Measurements from ENCODE around the gene MEIS1. TPM values are rescaled to one million over a fixed set of nuclear protein-coding genes. Genes with fewer than 3 reads are reported as not detected.

MEIS1 gene
- 10 to 100 TPM in 3 of 4 donors, 1 to 10 TPM in 1; 7.6 to 17.4 (median 12.0) TPM for total RNA-seq

DNA sequence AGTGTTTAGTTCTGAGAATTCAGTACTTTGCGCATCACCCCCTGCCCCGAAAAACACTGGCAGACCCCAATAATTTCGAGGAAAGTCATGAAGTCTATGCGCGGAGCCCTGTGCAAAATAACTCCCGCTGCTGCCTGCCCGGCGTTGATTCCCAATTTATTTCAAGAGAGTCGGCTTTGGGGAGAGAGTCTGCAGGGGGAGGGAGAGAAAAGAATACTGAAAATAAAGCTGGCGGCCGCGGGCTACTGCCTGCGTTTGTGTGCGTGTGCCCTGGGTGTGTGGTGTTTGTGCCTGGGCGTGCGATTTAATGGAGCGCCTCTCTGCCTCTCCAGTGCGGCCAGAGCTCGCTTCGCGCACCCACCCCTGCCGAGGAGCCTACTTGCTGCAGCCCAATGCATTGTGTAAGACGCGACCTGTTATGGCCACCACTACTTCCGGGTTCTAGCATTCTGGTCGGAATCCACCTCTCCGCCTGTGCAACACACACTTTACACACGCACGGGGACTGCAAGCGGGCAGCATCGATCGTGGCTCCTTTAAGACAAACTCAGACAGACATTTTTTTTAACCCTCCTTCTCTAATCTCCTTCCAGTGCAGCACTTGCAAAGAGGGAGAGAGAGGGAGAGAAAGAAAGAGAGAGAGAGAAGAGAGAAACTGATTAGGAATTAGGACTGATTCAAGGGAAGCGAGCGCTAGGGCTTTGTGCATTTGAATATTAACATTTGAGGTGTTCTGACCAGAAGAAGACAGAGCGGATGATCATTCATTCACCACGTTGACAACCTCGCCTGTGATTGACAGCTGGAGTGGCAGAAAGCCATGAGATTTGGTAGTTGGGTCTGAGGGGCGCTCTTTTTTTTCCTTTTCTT is at the start of gene MEIS1:
MEIS1 (plus strand) TSS at position 447 of the 870 bp plus-strand sequence. CDS start 732 bp downstream, outside the sequence.
- TF ChIP-seq, protein P1, sequence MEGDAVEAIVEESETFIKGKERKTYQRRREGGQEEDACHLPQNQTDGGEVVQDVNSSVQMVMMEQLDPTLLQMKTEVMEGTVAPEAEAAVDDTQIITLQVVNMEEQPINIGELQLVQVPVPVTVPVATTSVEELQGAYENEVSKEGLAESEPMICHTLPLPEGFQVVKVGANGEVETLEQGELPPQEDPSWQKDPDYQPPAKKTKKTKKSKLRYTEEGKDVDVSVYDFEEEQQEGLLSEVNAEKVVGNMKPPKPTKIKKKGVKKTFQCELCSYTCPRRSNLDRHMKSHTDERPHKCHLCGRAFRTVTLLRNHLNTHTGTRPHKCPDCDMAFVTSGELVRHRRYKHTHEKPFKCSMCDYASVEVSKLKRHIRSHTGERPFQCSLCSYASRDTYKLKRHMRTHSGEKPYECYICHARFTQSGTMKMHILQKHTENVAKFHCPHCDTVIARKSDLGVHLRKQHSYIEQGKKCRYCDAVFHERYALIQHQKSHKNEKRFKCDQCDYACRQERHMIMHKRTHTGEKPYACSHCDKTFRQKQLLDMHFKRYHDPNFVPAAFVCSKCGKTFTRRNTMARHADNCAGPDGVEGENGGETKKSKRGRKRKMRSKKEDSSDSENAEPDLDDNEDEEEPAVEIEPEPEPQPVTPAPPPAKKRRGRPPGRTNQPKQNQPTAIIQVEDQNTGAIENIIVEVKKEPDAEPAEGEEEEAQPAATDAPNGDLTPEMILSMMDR (IDR thresholded peaks at IDR 0.05; ENCODE audit: low read depth) = no peak

DNA sequence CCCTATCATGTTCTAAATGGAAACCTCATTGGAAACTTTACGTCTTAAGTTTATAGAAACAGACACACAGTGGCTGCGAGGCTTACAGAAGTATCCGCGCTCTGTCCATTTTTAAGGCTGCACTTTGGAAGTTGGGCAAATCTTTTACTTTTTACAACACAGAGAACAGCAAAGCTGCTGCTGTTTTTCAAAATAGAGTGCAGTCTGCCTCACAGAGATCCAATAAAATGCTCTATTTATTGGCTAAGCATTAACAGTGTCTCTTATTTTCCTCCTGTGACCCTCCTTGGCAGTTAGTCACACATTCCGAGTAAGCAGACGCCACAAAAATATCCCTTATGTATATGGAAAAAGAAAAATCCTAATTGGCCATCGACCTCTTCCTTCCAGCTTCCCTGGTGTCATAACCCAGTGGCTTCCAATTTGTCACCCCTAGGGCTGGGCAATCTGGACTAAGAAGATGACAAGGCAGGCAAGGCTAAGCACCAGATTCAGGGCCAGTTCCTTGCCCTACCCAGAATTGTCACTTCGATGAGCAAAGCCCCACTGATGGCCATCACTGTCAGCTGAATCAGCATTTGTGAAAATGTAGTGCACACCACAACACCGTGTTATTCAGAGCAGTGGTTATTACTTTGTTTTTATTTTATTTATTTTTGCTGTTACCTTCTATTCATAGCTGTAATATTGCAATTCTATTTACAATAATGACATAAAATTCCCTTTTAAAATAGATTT is 47.7 kb upstream of the MEIS1 start:
- TF ChIP-seq, protein P1 (IDR thresholded peaks at IDR 0.05; ENCODE audit: low read depth) = no peak

DNA sequence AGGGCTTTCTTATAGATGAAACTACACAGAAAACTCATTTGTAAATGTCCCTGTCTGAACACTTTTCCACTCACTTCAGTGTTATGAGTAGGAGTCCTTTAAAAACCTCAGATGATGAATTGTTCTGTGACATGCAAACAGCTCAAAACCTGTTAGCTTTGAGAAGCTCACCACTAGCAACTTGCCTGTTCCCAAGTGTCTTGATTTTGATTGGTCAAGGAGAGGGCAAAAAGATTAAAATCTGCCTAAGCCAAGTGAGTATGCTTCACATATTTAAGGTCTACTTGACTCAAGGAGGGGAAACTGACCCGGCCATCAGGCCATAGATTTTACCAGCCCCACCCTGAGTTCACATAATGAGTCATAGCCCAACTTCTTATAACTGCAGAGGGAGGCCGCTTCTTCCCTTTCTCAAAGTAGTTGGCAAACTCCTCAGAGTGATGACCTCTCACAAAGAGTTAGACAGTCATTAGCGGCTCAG is 45.2 kb upstream of the MEIS1 start:
- TF ChIP-seq, protein P1 (IDR thresholded peaks at IDR 0.05; ENCODE audit: low read depth) = no peak

DNA sequence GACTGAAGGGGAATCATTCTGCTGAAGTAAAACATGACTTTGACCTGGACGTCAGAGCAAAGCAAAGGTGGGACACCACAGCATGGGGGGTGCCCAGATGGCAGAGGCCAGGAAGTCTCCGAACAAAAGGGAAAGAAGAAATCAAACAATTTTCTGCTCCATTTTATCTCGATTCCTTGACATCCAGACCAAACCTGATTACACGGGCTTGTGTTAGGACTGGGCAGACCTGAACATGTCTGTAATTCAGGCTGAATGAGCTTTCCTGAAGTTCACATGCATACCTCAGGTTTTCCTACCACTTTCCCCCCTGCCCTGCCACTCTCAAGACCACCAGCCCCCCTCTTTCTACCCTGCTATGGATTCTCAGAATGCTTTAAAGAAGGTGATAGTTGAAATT is 44.8 kb upstream of the MEIS1 start:
- TF ChIP-seq, protein P1 (IDR thresholded peaks at IDR 0.05; ENCODE audit: low read depth) = no peak

DNA sequence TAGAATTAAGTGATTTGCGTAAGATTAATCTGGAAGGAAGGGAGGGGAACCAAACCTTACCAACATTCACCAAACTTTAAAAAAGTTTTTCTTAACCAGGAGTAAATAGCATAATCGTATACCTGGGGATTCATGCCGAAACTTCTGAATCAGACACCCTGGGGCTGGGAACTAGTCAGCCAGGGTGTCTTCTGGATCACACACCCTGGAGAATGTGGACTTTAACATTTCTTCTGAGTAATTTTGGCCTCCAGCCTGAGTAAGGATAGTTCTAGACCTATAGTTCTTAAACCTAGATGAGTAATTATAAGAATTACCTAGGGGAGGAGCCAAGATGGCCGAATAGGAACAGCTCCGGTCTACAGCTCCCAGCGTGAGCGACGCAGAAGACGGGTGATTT is 44.1 kb upstream of the MEIS1 start:
- TF ChIP-seq, protein P1 (IDR thresholded peaks at IDR 0.05; ENCODE audit: low read depth) = no peak

DNA sequence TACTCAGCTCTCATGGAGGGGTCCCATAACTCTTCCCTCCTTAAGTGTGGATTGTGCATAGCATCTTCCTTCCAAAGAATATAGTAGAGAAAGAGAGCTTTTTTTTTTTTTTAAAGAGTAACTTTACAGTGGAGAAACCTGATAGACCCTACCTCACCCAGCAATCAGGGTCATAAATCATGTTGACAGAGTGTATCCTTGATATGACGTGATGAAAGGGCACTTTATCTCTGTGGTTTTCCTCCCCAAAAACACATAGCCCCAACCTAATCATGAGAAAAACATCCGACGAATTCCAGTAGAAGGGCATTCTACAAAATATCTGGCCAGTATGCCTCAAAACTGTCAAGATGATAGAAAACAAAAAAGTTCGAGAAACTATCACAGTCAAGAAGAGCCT is 29.5 kb upstream of the MEIS1 start:
- TF ChIP-seq, protein P1 (IDR thresholded peaks at IDR 0.05; ENCODE audit: low read depth) = no peak

DNA sequence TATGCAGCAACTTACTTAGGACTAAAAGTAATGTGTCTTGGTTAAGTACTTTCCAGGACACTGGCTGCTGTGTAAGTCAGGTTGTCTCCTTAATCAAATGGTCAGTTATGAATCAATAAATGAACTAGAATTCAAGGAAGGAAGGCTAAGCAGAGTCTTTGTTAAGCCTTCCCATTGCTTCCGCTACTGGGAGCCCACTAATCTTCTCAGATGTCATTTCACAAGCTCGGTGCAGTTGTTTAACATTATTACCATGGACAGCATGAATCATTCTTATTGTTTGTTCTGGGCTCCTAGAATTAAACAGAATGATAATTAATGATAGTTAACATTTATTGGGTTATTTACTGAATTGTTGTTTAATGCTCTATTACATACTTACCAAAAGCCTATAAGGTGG is 26.0 kb upstream of the MEIS1 start:
- TF ChIP-seq, protein P1 (IDR thresholded peaks at IDR 0.05; ENCODE audit: low read depth) = no peak

All from subcutaneous adipose tissue (tissue), 4 donors.